ENCODE data around the gene FPGS. TPM values are rescaled to one million over a fixed set of nuclear protein-coding genes. Genes with fewer than 3 reads are reported as not detected.
A peak's percentile ranks its signal among the peaks of the same experiment; 100 is the strongest.

FPGS gene
- total and polyA plus RNA-seq, 7 donors = 9.2 to 51.3 (median 32.6) TPM

DNA sequence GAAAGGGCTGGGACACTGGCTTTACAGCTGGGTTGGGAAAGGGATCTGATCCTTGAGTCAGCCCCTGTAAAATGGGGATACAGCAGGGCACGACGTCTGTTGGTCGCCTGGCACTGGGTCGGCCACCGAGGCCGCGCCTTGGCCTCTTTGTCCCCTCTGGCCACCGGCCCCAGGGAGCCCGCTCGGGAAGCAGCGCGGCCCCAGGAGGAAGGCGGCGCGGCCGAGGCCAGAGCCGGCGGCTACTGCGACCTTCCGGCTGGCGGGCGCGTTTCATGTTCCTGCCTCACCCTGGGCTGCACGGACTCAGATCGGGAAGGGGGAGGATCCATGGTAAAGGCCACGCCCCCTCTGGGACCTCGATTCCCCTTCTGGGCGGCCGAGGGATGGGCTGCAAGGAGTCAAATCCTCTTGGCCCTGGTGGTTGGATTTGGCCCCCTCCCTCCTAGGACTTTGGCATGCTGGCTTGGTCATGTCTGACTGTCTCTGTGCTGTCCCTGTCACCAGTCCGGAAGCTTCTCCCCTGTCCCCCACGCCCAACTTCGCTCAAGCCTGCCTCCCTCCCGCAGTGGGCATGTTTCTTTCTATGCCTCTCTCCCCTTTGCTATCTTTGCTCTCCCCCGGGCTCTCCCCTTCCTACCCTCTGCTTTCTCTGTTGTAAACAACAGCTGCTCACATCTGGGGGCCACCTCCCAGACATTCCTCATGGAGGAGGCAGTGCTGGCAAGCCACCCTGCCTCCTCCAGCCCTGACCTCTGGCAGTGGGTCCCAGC lies 25.8 kb downstream of the FPGS start:
- WGBS, 2 donors = 8 to 40% methylated on average over 34 of the region's 34 CpGs
- TF ChIP-seq EP300 (IDR thresholded peaks at IDR 0.05) (no peak), POLR2A (IDR thresholded peaks at IDR 0.05) (peak; percentile 24 to 34), POLR2AphosphoS5 (IDR thresholded peaks at IDR 0.05) (peak; percentile 66 to 90 (median 76))
- TF ChIP-seq, protein P1, sequence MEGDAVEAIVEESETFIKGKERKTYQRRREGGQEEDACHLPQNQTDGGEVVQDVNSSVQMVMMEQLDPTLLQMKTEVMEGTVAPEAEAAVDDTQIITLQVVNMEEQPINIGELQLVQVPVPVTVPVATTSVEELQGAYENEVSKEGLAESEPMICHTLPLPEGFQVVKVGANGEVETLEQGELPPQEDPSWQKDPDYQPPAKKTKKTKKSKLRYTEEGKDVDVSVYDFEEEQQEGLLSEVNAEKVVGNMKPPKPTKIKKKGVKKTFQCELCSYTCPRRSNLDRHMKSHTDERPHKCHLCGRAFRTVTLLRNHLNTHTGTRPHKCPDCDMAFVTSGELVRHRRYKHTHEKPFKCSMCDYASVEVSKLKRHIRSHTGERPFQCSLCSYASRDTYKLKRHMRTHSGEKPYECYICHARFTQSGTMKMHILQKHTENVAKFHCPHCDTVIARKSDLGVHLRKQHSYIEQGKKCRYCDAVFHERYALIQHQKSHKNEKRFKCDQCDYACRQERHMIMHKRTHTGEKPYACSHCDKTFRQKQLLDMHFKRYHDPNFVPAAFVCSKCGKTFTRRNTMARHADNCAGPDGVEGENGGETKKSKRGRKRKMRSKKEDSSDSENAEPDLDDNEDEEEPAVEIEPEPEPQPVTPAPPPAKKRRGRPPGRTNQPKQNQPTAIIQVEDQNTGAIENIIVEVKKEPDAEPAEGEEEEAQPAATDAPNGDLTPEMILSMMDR (IDR thresholded peaks at IDR 0.05) = no peak
- Histone ChIP-seq H3K4me1 (peaks cover 0 to 33% (median 29%) of the 10 kb centered on the region in 4 donors), H3K27me3 (peaks cover 0 to 32% (median 4%) of the 10 kb centered on the region in 3 donors), H3K36me3 (peaks cover 0 to 6% (median 0%) of the 10 kb centered on the region in 4 donors), H3K9me3 (no peaks in the 10 kb centered on the region), H3K27ac (peak overlapping the region; percentile 65 to 81 (median 76)), H3K4me3 (peak overlapping the region in 3 of 4 donors; percentile 21 to 43 (median 36))
- intact Hi-C loops (cut with DNase I) = no loop called here
- peak; percentile 95 for DNase-seq

DNA sequence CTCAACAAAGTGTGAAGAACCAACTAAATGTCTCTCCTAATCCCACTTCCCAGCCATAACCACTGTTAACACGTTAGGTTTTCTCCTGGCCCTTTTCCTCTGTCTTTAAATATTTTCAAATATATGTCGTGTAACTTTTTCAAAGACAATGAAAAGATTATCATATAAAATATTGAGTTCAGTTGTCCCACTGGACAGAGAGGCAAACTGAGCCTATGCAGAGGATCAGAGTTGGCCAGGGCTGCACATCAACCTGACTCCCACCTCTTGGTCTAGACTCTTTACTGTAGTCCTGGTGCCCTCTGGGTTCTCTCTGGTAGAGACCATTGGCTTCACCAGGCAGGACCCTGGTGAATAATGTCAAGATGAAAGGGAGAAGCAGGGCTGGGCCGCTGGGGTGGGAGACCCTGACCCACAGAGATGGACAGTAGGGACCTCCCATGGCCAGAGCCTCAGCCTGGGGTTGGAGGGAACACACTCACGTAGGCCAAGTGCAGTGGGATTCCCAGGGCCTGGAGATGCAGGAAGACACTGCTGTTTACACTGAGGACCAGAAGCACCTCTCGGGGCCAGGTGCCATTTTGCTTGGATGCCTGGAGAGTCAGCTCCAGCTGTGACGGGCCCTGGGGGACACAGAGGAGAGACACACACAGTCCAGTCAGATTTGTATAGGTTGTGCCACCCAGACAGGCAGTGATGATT lies 26.7 kb downstream of the FPGS start:
- Histone ChIP-seq H3K27ac (peak overlapping the region; percentile 65 to 81 (median 76)), H3K27me3 (peaks cover 0 to 32% (median 4%) of the 10 kb centered on the region in 3 donors), H3K4me3 (no peak overlapping the region), H3K4me1 (peaks cover 0 to 33% (median 30%) of the 10 kb centered on the region in 4 donors), H3K36me3 (peaks cover 0 to under 1% (median 0%) of the 10 kb centered on the region in 4 donors), H3K9me3 (no peaks in the 10 kb centered on the region)
- intact Hi-C loops (cut with DNase I) = no loop called here
- DNase-seq = no peak
- TF ChIP-seq EP300 (IDR thresholded peaks at IDR 0.05) (no peak), POLR2AphosphoS5 (IDR thresholded peaks at IDR 0.05) (no peak), POLR2A (IDR thresholded peaks at IDR 0.05) (no peak)
- TF ChIP-seq, protein P1 (IDR thresholded peaks at IDR 0.05) = no peak
- whole genome bisulfite sequencing, 2 donors = 81 to 86% methylated on average over 6 of the region's 6 CpGs

DNA sequence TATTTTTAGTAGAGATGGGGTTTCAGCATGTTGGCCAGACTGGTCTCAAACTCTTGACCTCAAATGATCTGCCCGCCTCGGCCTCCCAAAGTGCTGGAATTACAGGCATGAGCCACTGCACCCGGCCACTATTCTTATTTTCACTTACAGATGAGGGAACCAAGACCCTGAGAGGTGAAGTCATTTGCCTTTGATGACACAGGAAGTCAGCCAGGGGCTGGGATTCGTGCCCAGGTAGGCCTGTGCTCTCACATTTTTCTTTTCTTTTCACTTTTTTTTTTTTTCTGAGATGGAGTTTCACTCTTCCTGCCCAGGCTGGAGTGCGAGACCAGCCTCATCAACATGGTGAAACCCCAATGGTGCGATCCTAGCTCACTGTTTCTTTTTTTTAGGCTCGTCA lies 29.6 kb downstream of the FPGS start:
- no peaks in the 10 kb centered on the region for H3K9me3 ChIP-seq
- WGBS, 2 donors = 71 to 80% methylated on average over 7 of the region's 7 CpGs
- peak overlapping the region in 3 of 4 donors; percentile 78 to 87 (median 84) for H3K27ac ChIP-seq
- no peaks in the 10 kb centered on the region for H3K36me3 ChIP-seq
- intact Hi-C loops (cut with DNase I) = no loop called here
- DNase-seq = no peak
- H3K27me3 ChIP-seq = peaks cover 0 to 17% (median 1%) of the 10 kb centered on the region in 3 donors
- peaks cover 0 to 47% (median 41%) of the 10 kb centered on the region in 4 donors for H3K4me1 ChIP-seq
- TF ChIP-seq POLR2AphosphoS5 (IDR thresholded peaks at IDR 0.05) (no peak), EP300 (IDR thresholded peaks at IDR 0.05) (no peak), POLR2A (IDR thresholded peaks at IDR 0.05) (no peak)
- TF ChIP-seq, protein P1 (IDR thresholded peaks at IDR 0.05) = no peak
- H3K4me3 ChIP-seq = no peak overlapping the region

DNA sequence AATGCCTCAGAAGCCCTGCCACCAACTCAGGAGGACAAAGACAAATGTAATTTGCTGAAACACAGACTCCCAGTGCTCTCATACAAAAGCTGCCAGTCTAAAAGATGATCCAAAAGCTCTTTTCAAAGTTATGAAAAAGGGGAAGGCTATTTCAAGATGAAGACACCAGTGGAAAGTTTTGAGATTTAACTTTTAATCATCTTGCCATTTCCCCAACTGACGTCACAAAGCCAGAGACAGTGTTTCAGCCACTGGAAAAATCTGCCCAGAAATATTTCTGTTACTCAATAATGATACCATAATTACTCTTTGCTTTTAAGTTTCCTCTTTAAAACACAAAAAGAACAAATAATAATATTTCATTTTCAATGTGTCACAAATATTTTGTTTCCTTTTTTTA lies 30.9 kb downstream of the FPGS start:
- WGBS, 2 donors = 48 to 49% methylated on average over 1 of the region's 1 CpG
- TF ChIP-seq POLR2A (IDR thresholded peaks at IDR 0.05) (no peak), POLR2AphosphoS5 (IDR thresholded peaks at IDR 0.05) (peak in 2 of 4 donors; percentile 19 to 22)
- TF ChIP-seq, protein P1 (IDR thresholded peaks at IDR 0.05) = no peak
- H3K9me3 ChIP-seq = no peaks in the 10 kb centered on the region
- peaks cover 0 to 52% (median 42%) of the 10 kb centered on the region in 4 donors for H3K4me1 ChIP-seq
- H3K4me3 ChIP-seq = no peak overlapping the region
- no peaks in the 10 kb centered on the region for H3K36me3 ChIP-seq
- peaks cover 0 to 5% (median 0%) of the 10 kb centered on the region in 3 donors for H3K27me3 ChIP-seq
- no peak for DNase-seq
- H3K27ac ChIP-seq = peak overlapping the region; percentile 53 to 87 (median 81)
- intact Hi-C loops (cut with DNase I) = no loop called here
